Measurements from ENCODE around the gene C1orf35. TPM values are rescaled to one million over a fixed set of nuclear protein-coding genes. Genes with fewer than 3 reads are reported as not detected.
A peak's percentile ranks its signal among the peaks of the same experiment; 100 is the strongest.

C1orf35 gene
- total and polyA plus RNA-seq, 9 of the 15 experiments (the other 6 are each of a cell fraction or from before 2014, with no cell fraction given) = 3.2 to 48.7 (median 12.5) TPM

GRCh38 chr1:228085287-228085951, 17.7 kb downstream of the C1orf35 start (continued):
- peak; percentile 93 for TF ChIP-seq HMBOX1 (IDR thresholded peaks at IDR 0.05)
- TF ChIP-seq JUND (IDR thresholded peaks at IDR 0.05; ENCODE audit: borderline replicate concordance, low read depth, low read length) = peak; percentile 56
- TF ChIP-seq JUND (tag; IDR thresholded peaks at IDR 0.05; ENCODE audit: borderline replicate concordance, low read depth, low read length) = no peak; the same call in 2 of the 3 replicates
- TF ChIP-seq OTX1 (CRISPR knock-in tag; IDR thresholded peaks at IDR 0.05) = 0 out of 2 replicates have a peak, but pooled peaks have one; percentile 28
- peak; percentile 69 for TF ChIP-seq TEAD4 (IDR thresholded peaks at IDR 0.05; ENCODE audit: low read length)
- TF ChIP-seq TEAD4 (CRISPR knock-in tag; IDR thresholded peaks at IDR 0.05; ENCODE audit: borderline replicate concordance) = 0 out of 2 replicates have a peak, but pooled peaks have one; percentile 35
- no peak for TF ChIP-seq NFATC3 (IDR thresholded peaks at IDR 0.05)
- TF ChIP-seq GABPA (tag; conservative IDR thresholded peaks at IDR 0.05; ENCODE audit: low read depth) = no peak
- TF ChIP-seq NFIC (IDR thresholded peaks at IDR 0.05) = peak; percentile 47; the same call in 1 of the 2 replicates
- TF ChIP-seq ELF4 (CRISPR knock-in tag; IDR thresholded peaks at IDR 0.05) = peak; percentile 47; the same call in 1 of the 2 replicates
- peak; percentile 63 to 68 for TF ChIP-seq KDM1A (IDR thresholded peaks at IDR 0.05)
- TF ChIP-seq, protein P1, sequence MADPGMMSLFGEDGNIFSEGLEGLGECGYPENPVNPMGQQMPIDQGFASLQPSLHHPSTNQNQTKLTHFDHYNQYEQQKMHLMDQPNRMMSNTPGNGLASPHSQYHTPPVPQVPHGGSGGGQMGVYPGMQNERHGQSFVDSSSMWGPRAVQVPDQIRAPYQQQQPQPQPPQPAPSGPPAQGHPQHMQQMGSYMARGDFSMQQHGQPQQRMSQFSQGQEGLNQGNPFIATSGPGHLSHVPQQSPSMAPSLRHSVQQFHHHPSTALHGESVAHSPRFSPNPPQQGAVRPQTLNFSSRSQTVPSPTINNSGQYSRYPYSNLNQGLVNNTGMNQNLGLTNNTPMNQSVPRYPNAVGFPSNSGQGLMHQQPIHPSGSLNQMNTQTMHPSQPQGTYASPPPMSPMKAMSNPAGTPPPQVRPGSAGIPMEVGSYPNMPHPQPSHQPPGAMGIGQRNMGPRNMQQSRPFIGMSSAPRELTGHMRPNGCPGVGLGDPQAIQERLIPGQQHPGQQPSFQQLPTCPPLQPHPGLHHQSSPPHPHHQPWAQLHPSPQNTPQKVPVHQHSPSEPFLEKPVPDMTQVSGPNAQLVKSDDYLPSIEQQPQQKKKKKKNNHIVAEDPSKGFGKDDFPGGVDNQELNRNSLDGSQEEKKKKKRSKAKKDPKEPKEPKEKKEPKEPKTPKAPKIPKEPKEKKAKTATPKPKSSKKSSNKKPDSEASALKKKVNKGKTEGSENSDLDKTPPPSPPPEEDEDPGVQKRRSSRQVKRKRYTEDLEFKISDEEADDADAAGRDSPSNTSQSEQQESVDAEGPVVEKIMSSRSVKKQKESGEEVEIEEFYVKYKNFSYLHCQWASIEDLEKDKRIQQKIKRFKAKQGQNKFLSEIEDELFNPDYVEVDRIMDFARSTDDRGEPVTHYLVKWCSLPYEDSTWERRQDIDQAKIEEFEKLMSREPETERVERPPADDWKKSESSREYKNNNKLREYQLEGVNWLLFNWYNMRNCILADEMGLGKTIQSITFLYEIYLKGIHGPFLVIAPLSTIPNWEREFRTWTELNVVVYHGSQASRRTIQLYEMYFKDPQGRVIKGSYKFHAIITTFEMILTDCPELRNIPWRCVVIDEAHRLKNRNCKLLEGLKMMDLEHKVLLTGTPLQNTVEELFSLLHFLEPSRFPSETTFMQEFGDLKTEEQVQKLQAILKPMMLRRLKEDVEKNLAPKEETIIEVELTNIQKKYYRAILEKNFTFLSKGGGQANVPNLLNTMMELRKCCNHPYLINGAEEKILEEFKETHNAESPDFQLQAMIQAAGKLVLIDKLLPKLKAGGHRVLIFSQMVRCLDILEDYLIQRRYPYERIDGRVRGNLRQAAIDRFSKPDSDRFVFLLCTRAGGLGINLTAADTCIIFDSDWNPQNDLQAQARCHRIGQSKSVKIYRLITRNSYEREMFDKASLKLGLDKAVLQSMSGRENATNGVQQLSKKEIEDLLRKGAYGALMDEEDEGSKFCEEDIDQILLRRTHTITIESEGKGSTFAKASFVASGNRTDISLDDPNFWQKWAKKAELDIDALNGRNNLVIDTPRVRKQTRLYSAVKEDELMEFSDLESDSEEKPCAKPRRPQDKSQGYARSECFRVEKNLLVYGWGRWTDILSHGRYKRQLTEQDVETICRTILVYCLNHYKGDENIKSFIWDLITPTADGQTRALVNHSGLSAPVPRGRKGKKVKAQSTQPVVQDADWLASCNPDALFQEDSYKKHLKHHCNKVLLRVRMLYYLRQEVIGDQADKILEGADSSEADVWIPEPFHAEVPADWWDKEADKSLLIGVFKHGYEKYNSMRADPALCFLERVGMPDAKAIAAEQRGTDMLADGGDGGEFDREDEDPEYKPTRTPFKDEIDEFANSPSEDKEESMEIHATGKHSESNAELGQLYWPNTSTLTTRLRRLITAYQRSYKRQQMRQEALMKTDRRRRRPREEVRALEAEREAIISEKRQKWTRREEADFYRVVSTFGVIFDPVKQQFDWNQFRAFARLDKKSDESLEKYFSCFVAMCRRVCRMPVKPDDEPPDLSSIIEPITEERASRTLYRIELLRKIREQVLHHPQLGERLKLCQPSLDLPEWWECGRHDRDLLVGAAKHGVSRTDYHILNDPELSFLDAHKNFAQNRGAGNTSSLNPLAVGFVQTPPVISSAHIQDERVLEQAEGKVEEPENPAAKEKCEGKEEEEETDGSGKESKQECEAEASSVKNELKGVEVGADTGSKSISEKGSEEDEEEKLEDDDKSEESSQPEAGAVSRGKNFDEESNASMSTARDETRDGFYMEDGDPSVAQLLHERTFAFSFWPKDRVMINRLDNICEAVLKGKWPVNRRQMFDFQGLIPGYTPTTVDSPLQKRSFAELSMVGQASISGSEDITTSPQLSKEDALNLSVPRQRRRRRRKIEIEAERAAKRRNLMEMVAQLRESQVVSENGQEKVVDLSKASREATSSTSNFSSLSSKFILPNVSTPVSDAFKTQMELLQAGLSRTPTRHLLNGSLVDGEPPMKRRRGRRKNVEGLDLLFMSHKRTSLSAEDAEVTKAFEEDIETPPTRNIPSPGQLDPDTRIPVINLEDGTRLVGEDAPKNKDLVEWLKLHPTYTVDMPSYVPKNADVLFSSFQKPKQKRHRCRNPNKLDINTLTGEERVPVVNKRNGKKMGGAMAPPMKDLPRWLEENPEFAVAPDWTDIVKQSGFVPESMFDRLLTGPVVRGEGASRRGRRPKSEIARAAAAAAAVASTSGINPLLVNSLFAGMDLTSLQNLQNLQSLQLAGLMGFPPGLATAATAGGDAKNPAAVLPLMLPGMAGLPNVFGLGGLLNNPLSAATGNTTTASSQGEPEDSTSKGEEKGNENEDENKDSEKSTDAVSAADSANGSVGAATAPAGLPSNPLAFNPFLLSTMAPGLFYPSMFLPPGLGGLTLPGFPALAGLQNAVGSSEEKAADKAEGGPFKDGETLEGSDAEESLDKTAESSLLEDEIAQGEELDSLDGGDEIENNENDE (IDR thresholded peaks at IDR 0.05; ENCODE audit: low read depth, low read length) = peak; percentile 17
- TF ChIP-seq TARDBP (IDR thresholded peaks at IDR 0.05) = no peak
- no peak for TF ChIP-seq BCOR (IDR thresholded peaks at IDR 0.05)
- peak; percentile 65 for TF ChIP-seq SMAD4 (CRISPR knock-in tag; conservative IDR thresholded peaks at IDR 0.05)
- peak; percentile 45 to 55; a peak in 2 of 4 replicates for TF ChIP-seq NRF1 (conservative IDR thresholded peaks at IDR 0.05 in 1 of 2, IDR thresholded peaks at IDR 0.05 in 1 of 2)
